ENCODE results near the gene DNAH2. TPM values are rescaled to one million over a fixed set of nuclear protein-coding genes. Genes with fewer than 3 reads are reported as not detected.

The DNAH2 gene
- total and polyA plus RNA-seq, 2 of the 8 experiments (the other 6 are each of a cell fraction or from before 2014, with no cell fraction given), result 0.13 to 0.18 TPM

DNA sequence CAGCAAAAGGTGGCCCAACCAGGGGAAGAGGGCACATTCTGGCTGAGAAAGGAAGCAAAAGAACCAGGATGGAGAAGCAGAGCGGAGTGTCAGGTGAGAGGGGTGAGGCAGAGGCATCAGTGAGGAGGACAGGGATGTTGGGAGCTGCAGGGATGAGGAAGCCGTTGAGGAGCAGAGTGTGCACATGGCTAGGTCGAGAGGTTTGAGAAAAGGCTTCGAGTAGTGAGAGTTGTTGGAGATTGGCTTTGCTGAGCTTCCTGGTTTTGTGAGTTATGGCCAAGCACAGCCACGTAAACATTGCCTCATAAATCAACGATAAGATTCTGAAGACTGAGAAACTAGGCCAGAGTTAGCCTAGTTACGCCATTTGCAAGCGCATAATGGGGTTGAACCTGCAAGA is 26.9 kb downstream of the DNAH2 start:
- Histone ChIP-seq H2BK12ac (ENCODE audit: low read depth, low read length) (no peak overlapping the region), H3K18ac (ENCODE audit: extremely low read depth, low read length) (no peak overlapping the region), H3K9ac (replicated peaks in 1 of 4; ENCODE audit: extremely low read depth in 1 of 4, low read depth in 3 of 4, low read length in 3 of 4) (no peak overlapping the region), H4K91ac (replicated peaks; ENCODE audit: insufficient read length, low read length) (no peak overlapping the region), H2BK20ac (ENCODE audit: low read length) (no peak overlapping the region), H2BK120ac (replicated peaks; ENCODE audit: low read depth, low read length) (no peak overlapping the region), H3K4me1 (replicated peaks in 1 of 4; ENCODE audit: control insufficient read depth in 3 of 4, insufficient read depth in 4 of 4, low read length in 3 of 4) (no peaks in the 10 kb centered on the region), H4K5ac (ENCODE audit: insufficient read length, low read depth, low read length) (no peak overlapping the region), H3K56ac (replicated peaks; ENCODE audit: insufficient read length, low read depth, low read length) (no peak overlapping the region), H3K9me3 (ENCODE audit: insufficient read depth in 2 of 2, low read depth in 1 of 2, low read length in 1 of 2) (no peaks in the 10 kb centered on the region), H4K8ac (ENCODE audit: extremely low read depth, insufficient read depth, low read length) (no peak overlapping the region; the same call in 1 of the 2 replicates), H3K23me2 (ENCODE audit: low read depth, low read length) (no peaks in the 10 kb centered on the region; the same call in 1 of the 2 replicates), H2BK5ac (ENCODE audit: low read depth, low read length) (no peak overlapping the region), H3K23ac (ENCODE audit: insufficient read length) (no peak overlapping the region), H3K27me3 (replicated peaks in 1 of 4; ENCODE audit: control insufficient read depth in 3 of 4, extremely low read depth in 1 of 4, insufficient read depth in 3 of 4, low read length in 3 of 4) (no peaks in the 10 kb centered on the region; a peak in 1 of 7 replicates), H3K79me2 (ENCODE audit: control insufficient read depth in 1 of 2, insufficient read depth in 2 of 2, low read length in 2 of 2) (no peaks in the 10 kb centered on the region), H3K4me3 (ENCODE audit: extremely low read depth in 1 of 4, insufficient read depth in 2 of 4, low read depth in 3 of 4, low read length in 4 of 4) (no peak overlapping the region), H4K20me1 (replicated peaks in 1 of 2; ENCODE audit: control insufficient read depth in 1 of 2, insufficient read depth in 2 of 2, low read length in 2 of 2) (no peaks in the 10 kb centered on the region), H3K79me1 (ENCODE audit: low read depth, low read length) (no peaks in the 10 kb centered on the region), H3K4me2 (ENCODE audit: insufficient read depth in 1 of 2, low read depth in 2 of 2, low read length in 2 of 2) (no peak overlapping the region), H3K36me3 (ENCODE audit: control insufficient read depth in 2 of 4, insufficient read depth in 4 of 4, low read length in 3 of 4) (no peaks in the 10 kb centered on the region), H3K27ac (ENCODE audit: low read depth, low read length) (no peak overlapping the region), H2AFZ (ENCODE audit: low read length) (no peak overlapping the region), H2AK5ac (ENCODE audit: low read depth, low read length) (no peak overlapping the region), H3K14ac (ENCODE audit: insufficient read length) (no peak overlapping the region), H2BK15ac (ENCODE audit: low read length) (no peak overlapping the region), H3K4ac (replicated peaks; ENCODE audit: insufficient read length, low read depth, low read length) (no peak overlapping the region)
- 93% methylated on average over 8 of the region's 8 CpGs; no CpG with 5 or more reads in 1 of the 2 experiments for WGBS, 2 experiments (ENCODE audit: extremely low coverage in 1 of 2, insufficient coverage in 1 of 2, insufficient read length in 1 of 2, insufficient replicate concordance in 2 of 2, low coverage in 1 of 2, low lambda C conversion rate in 2 of 2, missing lambda C conversion rate in 1 of 2)
- ChIA-PET POLR2A (ENCODE audit: partially characterized antibody) (interaction anchor here (1.2 kb wide), 1 partner anchor 93 kb away, joined by 6 read pairs; no protein-coding TSS in a partner anchor), CTCF (ENCODE audit: partially characterized antibody) (interaction anchor here (0.6 to 4.4 kb wide), 35 partner anchors 10 to 313 kb away, joined by 3 to 71 read pairs (median 5); partner anchors contain the start of genes KDM6B, NAA38 and TP53)
- no peak for FAIRE-seq
- DNase-seq (ENCODE audit: low read depth in 1 of 2, low spot score in 2 of 2), result no peak
- TF ChIP-seq JUN (IDR thresholded peaks at IDR 0.05; ENCODE audit: low read depth, low read length) (no peak), CHD2 (IDR thresholded peaks at IDR 0.05; ENCODE audit: low read length) (no peak), BCL11A (IDR thresholded peaks at IDR 0.05; ENCODE audit: low read depth in 2 of 2, low read length in 2 of 2) (no peak), TCF12 (IDR thresholded peaks at IDR 0.05; ENCODE audit: low read depth, low read length) (no peak), FOSL1 (IDR thresholded peaks at IDR 0.05; ENCODE audit: insufficient read depth, low read depth, low read length) (no peak), RNF2 (IDR thresholded peaks at IDR 0.05; ENCODE audit: borderline replicate concordance, low read depth, low read length, missing control alignments, poor library complexity, severe bottlenecking) (no peak), RXRA (IDR thresholded peaks at IDR 0.05; ENCODE audit: insufficient read depth, low read depth, low read length) (no peak), YY1 (IDR thresholded peaks at IDR 0.05; ENCODE audit: low read depth, low read length) (no peak), RAD21 (IDR thresholded peaks at IDR 0.05 in 1 of 2, conservative IDR thresholded peaks at IDR 0.05 in 1 of 2; ENCODE audit: low read depth in 2 of 2, low read length in 2 of 2) (no peak), MAFK (IDR thresholded peaks at IDR 0.05; ENCODE audit: low read depth, low read length) (no peak), CBX5 (IDR thresholded peaks at IDR 0.05; ENCODE audit: low read depth, low read length) (no peak), TEAD4 (IDR thresholded peaks at IDR 0.05; ENCODE audit: low read depth, low read length) (no peak), SP2 (IDR thresholded peaks at IDR 0.05; ENCODE audit: low read length) (no peak), JUND (IDR thresholded peaks at IDR 0.05; ENCODE audit: low read length) (no peak), GABPA (IDR thresholded peaks at IDR 0.05; ENCODE audit: borderline replicate concordance, insufficient read depth, low read length) (no peak)
